GM12864 (cell line): ENCODE measurements around the gene DDC.
"Not testable (repeated sequence)": the region's sequence is repeated elsewhere in the genome, so short reads cannot be mapped to it uniquely, and the experiment has no call there.

ENCODE experiments used
- DNase-seq: peaks from one replicate; pipeline ENCODE4 v3.0.0-alpha.2; 2011; ENCODE audit warnings: low read depth
- H3K4me3 ChIP-seq: 2 replicates; pipeline ENCODE4 v1.5.1; 2011; ENCODE audit warnings: mild to moderate bottlenecking, low read depth, low read length, control low read depth
- TF ChIP-seq, protein P1 (sequence below): IDR thresholded peaks from 2 replicates; pipeline ENCODE4 v1.5.1; 2011; ENCODE audit warnings: low read depth, mild to moderate bottlenecking, moderate library complexity, low read length, control low read depth, inconsistent platforms; ENCODE audit errors: missing control alignments

DDC gene

DNA sequence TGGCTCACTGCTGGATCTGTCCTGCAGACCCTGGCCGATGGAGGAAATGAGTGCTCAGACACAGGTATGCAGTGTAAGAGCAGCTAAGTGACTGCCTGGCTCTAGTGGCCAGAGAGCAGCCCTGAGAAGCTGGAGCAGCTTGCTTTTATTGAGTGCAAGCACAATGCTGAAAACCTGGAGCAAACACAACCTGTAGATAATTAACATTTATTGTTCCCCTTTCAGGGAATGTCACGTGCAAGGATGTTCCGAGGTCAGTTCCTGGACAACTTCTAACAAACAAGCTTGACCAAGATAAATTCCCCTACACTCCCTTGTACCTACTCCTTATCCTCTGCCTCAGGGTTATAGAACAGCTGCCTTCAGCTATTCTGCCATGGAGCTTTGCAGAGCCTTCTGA, 31.3 kb downstream of the DDC start:
- TF ChIP-seq, protein P1, sequence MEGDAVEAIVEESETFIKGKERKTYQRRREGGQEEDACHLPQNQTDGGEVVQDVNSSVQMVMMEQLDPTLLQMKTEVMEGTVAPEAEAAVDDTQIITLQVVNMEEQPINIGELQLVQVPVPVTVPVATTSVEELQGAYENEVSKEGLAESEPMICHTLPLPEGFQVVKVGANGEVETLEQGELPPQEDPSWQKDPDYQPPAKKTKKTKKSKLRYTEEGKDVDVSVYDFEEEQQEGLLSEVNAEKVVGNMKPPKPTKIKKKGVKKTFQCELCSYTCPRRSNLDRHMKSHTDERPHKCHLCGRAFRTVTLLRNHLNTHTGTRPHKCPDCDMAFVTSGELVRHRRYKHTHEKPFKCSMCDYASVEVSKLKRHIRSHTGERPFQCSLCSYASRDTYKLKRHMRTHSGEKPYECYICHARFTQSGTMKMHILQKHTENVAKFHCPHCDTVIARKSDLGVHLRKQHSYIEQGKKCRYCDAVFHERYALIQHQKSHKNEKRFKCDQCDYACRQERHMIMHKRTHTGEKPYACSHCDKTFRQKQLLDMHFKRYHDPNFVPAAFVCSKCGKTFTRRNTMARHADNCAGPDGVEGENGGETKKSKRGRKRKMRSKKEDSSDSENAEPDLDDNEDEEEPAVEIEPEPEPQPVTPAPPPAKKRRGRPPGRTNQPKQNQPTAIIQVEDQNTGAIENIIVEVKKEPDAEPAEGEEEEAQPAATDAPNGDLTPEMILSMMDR = no peak
- DNase-seq = no peak
- no peak overlapping the region for H3K4me3 ChIP-seq

DNA sequence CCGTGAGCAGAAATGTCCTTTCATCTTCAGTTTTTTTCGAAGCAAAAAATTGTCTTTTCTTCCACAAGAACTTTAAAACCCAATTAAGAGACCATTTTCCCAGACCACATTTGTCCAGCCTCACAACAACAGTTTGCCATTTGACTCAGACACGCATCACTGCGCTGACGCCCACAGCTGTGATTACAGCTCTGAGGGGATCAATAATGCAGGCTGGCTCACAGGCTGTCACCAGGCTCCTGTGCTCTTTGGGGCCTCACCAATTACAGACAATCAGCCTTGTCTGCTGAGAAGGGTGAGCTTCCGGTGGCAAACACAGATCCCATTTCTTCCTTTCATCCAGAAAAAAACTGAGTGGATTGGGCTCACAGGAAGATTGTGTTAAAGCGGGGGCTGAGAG, 33.3 kb downstream of the DDC start:
- no peak overlapping the region for H3K4me3 ChIP-seq
- TF ChIP-seq, protein P1 = no peak
- no peak for DNase-seq

DNA sequence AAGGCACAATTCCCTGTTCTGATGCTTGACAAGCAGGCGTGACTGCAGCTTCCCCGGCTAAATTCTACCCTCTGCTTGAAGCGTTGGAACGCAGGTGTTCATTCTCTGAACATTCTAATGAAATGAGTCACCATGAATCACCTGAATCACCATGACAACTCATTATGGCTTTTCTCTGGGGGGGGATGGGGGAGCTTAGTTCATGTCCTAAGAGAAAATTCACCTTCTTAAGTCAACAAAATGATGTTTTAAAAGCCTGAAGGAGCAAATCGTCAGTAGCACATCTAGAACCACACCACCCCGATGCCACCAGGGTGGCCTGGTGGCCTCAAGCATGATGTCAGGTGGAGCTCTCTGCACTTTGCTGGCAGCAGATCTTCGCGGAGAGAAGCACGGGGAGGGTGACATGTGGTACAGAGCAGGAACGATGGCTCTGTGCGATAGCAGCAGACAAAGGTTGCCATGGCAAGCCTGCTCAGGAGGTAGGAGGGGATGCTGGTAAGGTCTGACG, 33.7 kb downstream of the DDC start:
- H3K4me3 ChIP-seq = no peak overlapping the region
- TF ChIP-seq, protein P1 = no peak
- no peak for DNase-seq

DNA sequence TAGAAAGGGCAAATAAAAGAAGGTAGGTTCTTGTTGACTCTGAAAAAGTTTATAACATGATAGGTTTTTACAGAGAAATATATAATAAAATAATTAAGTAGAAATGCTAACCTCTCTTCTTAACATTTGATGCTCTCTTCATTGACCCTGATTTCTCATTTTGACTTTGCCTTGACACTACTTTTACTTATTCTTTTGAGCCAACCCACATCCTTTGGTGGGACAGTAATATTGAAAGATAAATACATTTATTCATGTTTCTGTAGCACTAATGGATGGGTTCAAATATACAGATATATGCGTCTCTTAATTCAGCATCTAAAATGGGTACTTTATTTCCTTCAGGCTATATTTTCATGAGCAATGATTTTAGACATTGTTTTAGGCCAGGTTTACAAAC, 34.4 kb downstream of the DDC start:
- DNase-seq = no peak
- TF ChIP-seq, protein P1 = no peak
- no peak overlapping the region for H3K4me3 ChIP-seq

DNA sequence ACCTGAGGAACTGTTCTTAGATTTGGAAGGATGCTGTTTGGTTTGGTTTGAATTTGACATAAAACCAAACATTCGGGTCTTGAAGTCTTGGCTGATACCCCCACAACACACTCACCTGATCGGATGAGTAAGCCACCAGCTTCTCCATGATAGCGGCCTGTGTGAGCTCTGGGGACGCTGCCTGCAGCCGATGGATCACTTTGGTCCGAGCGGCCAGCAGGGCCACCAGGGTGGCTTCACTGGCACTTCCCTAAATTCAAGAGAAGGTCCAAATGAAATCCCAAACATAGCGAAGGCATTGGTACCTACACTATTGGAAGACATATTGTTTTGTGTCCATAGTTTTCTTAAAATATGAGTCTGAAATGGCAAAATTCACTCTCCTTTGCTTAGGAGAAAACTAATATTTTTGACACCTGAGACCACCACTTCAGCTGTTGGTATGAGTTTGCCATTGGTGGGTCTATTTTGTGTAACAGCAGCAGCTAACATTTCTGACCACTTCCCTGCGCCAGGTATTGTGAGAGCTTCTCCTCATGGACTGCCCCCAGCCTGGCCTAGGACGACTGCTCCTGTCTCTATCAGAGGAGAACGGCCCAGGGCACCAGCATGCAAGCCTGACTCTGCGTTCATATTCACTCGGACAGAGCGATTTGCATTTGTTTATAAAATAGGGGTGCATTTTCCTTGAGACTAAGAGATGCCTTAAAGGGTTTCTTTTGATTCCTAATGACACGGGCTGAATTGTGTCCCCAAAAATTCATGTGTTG, 35.9 kb downstream of the DDC start:
- no peak overlapping the region for H3K4me3 ChIP-seq
- TF ChIP-seq, protein P1 = no peak
- DNase-seq = no peak

DNA sequence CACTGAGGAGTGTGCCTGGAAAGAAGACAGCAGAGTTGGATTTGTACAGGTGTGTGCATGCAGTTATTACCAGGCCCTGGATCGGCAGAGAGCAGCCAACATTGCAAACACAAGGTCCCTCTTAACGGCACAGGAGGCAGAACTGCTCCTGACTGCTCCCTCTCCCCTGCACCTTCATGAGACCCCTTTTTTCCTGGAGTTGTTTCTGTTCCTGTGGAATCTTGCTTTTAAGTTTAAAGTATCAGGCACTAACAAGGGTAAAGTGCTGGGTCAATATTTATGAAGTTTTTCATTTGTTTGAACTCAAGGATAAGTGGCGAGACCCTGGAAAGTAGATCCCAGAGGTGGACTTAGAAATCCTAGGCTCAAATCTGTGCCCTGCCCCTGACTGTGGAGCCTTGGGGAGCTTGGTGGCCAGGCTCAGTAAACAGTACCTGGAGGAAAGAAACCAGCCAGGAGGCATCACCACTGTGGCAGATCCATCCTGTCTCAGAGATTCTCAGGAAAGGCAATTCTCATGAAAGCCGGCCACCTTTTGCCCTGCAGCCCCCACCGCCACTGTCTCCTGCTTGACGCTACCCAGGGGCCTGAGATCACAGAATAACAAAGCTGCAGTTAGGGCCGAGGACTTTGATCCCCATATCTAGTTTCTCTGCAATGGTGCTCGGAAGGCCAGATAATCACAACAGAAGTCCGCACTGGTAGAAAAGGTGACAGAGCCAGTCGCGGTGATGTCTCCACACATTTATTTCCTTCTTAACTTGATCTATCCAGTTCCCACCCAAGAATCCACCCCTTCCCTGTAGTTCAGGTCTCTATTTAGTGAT, 36.7 kb downstream of the DDC start:
- DNase-seq = no peak

DNA sequence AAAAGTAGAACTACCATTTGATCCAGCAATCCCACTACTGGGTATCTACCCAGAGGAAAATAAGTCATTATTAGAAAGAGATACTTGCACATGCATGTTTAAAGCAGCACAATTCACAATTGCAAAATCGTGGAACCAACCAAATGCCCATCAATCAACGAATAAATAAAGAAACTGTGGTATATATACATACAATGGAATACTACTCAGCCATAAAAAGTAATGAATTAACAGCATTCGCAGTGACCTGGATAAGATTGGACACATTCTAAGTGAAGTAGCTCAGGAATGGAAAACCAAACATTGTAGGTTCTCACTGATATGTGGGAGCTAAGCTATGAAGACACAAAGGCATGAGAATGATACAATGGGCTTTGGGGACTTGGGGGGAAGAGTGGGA, 45.9 kb downstream of the DDC start:
- not testable (repeated sequence) for H3K4me3 ChIP-seq, DNase-seq

More for the DNA sequence above, 36.7 kb downstream of the DDC start:
- TF ChIP-seq, protein P1 = no peak
- H3K4me3 ChIP-seq = no peak overlapping the region
